AG04450 (cell line): Measurements from ENCODE around the gene TTYH3. TPM values are rescaled to one million over a fixed set of nuclear protein-coding genes. Genes with fewer than 3 reads are reported as not detected.
A peak's percentile ranks its signal among the peaks of the same experiment; 100 is the strongest.

Experiments used
- CTCF ChIA-PET: fragments of 300-600, 350-600 bp; formaldehyde crosslinking; extraction: SDS; loops from one replicate; lab custom pipeline; 2022; ENCODE audit warnings: antibody characterized with exemption, inconsistent platforms; lab: Charles Lee
- POLR2A ChIA-PET: fragments of 350-600 bp; formaldehyde crosslinking; extraction: SDS; loops from one replicate; lab custom pipeline; 2021; ENCODE audit warnings: antibody characterized with exemption, inconsistent platforms; lab: Yijun Ruan, JAX
- DNase-seq: peaks from one replicate; pipeline ENCODE4 v3.0.0-alpha.2; 2011; ENCODE audit warnings: low read depth, low spot score
- H3K27ac ChIP-seq: one replicate; pipeline ENCODE4 v1.5.1; 2012; ENCODE audit warnings: low read depth, low read length, control low read depth
- H3K27me3 ChIP-seq: one replicate; pipeline ENCODE4 v1.6.0; 2012; ENCODE audit warnings: low read length; ENCODE audit not compliant: control insufficient read depth, insufficient read depth
- H3K4me3 ChIP-seq: 2 replicates; pipeline ENCODE4 v1.5.1; 2011; ENCODE audit warnings: mild to moderate bottlenecking, low read depth, low read length, control low read depth
- H3K9me3 ChIP-seq: 2 replicates; pipeline ENCODE4 v1.5.1; 2012; ENCODE audit warnings: low read length; ENCODE audit not compliant: control insufficient read depth, insufficient read depth
- CTCF ChIP-seq: IDR thresholded peaks from 2 replicates; pipeline ENCODE4 v1.5.1; 2011; ENCODE audit warnings: low read depth, low read length, control low read depth, inconsistent platforms
- polyA plus RNA-seq: library from polyadenylated mRNA; depleted of rRNA; stranded (reverse); fragments of >200 nt; gene quantifications from 2 replicates; pipeline ENCODE4 v1.2.3, GENCODE V29; 2011

Gene TTYH3
- polyA plus RNA-seq, 1 experiment, result 30.8 TPM

GRCh38 chr7:2657920-2658671, 26.3 kb downstream of the TTYH3 start:
- ChIA-PET CTCF (interaction anchor here (0.7 kb wide), 1 partner anchor 16 kb away, joined by 3 read pairs; no protein-coding TSS in a partner anchor), POLR2A (interaction anchor here (1.0 to 1.1 kb wide), 2 partner anchors 8 to 27 kb away, joined by 3 to 5 read pairs; no protein-coding TSS in a partner anchor)
- Histone ChIP-seq H3K27ac (no peak overlapping the region), H3K4me3 (no peak overlapping the region), H3K27me3 (no peaks in the 10 kb centered on the region), H3K9me3 (no peaks in the 10 kb centered on the region; the same call in 1 of the 2 replicates)
- no peak for TF ChIP-seq CTCF
- DNase-seq, result no peak

GRCh38 chr7:2658941-2659340, 27.2 kb downstream of the TTYH3 start:
- ChIA-PET POLR2A (interaction anchor here (1.1 kb wide), 1 partner anchor 8 kb away, joined by 3 read pairs; no protein-coding TSS in a partner anchor), CTCF (no interaction called here)
- Histone ChIP-seq H3K27ac (no peak overlapping the region), H3K27me3 (no peaks in the 10 kb centered on the region), H3K9me3 (no peaks in the 10 kb centered on the region; the same call in 1 of the 2 replicates), H3K4me3 (no peak overlapping the region)
- DNase-seq, result no peak
- no peak for TF ChIP-seq CTCF

- Histone ChIP-seq H3K27ac (no peak overlapping the region), H3K27me3 (no peaks in the 10 kb centered on the region), H3K9me3 (no peaks in the 10 kb centered on the region; the same call in 1 of the 2 replicates), H3K4me3 (no peak overlapping the region)
- ChIA-PET POLR2A (interaction anchor here (1.2 kb wide), 1 partner anchor 14 kb away, joined by 3 read pairs; no protein-coding TSS in a partner anchor), CTCF (no interaction called here)
- no peak for TF ChIP-seq CTCF
- DNase-seq, result no peak
Measured at GRCh38 chr7:2659556-2660358, 28.0 kb downstream of the TTYH3 start.

- TF ChIP-seq CTCF, result peak; percentile 39
- ChIA-PET POLR2A (interaction anchor here (1.2 kb wide), 1 partner anchor 15 kb away, joined by 3 read pairs; no protein-coding TSS in a partner anchor), CTCF (no interaction called here)
Measured at GRCh38 chr7:2660359-2661095, 28.7 kb downstream of the TTYH3 start.

More at GRCh38 chr7:2660359-2661095, 28.7 kb downstream of the TTYH3 start:
- no peak overlapping the region for H3K27ac ChIP-seq
- no peaks in the 10 kb centered on the region for H3K27me3 ChIP-seq
- DNase-seq, result no peak
- no peak overlapping the region for H3K4me3 ChIP-seq
- H3K9me3 ChIP-seq, result peaks cover 3% of the 10 kb centered on the region; the same call in 1 of the 2 replicates
